Right lobe of liver (tissue), 4 donors: Measurements from ENCODE around the gene CACNA1D.

Source experiments
- POLR2A ChIP-seq: fragments of 450-650 bp; IDR thresholded peaks from one replicate; pipeline ENCODE4 v1.6.1; 2017; ENCODE audit warnings: antibody characterized with exemption, mild to moderate bottlenecking
- TF ChIP-seq, protein P1 (sequence below), 4 donors: fragments of 200-600 bp in 3 of 4; fragments of 450-650 bp in 1 of 4; IDR thresholded peaks; one replicate each; pipeline versions ENCODE4 v1.5.1 to v1.8.0; 2016 to 2022; ENCODE audit warnings: antibody characterized with exemption in 4 of 4, mild to moderate bottlenecking in 2 of 4
- donor health status: DM: no; HTN: no; CAD: no.
- donor health status: DM: no; HTN: no; CAD: no.
- donor health status: DM: no; HTN: yes; CAD: no.

GRCh38 chr3:53819163-53819868 is 324.9 kb downstream of the CACNA1D start:
- TF ChIP-seq POLR2A = no peak
- TF ChIP-seq, protein P1, sequence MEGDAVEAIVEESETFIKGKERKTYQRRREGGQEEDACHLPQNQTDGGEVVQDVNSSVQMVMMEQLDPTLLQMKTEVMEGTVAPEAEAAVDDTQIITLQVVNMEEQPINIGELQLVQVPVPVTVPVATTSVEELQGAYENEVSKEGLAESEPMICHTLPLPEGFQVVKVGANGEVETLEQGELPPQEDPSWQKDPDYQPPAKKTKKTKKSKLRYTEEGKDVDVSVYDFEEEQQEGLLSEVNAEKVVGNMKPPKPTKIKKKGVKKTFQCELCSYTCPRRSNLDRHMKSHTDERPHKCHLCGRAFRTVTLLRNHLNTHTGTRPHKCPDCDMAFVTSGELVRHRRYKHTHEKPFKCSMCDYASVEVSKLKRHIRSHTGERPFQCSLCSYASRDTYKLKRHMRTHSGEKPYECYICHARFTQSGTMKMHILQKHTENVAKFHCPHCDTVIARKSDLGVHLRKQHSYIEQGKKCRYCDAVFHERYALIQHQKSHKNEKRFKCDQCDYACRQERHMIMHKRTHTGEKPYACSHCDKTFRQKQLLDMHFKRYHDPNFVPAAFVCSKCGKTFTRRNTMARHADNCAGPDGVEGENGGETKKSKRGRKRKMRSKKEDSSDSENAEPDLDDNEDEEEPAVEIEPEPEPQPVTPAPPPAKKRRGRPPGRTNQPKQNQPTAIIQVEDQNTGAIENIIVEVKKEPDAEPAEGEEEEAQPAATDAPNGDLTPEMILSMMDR (IDR thresholded peaks at IDR 0.05) = no peak
